CD8-positive, alpha-beta memory T cell (primary cell): ENCODE measurements around the gene MRPS27. TPM values are rescaled to one million over a fixed set of nuclear protein-coding genes. Genes with fewer than 3 reads are reported as not detected.

Source experiments
- CTCF ChIA-PET: fragments of 350-600 bp; sonication (Branson Sonifier 250); formaldehyde crosslinking; loops from one replicate; lab custom pipeline; 2021; ENCODE audit warnings: antibody characterized with exemption; lab: Charles Lee
- POLR2A ChIA-PET: fragments of 350-600 bp; sonication (Branson Sonifier 250); formaldehyde crosslinking; loops from one replicate; lab custom pipeline; 2021; ENCODE audit warnings: antibody characterized with exemption; lab: Charles Lee
- DNase-seq, 5 donors: peaks; one replicate each; pipeline versions ENCODE4 v3.0.0 to v3.0.0-alpha.2; 2020 to 2022; ENCODE audit warnings: mixed read lengths in 1 of 5
- H3K27ac ChIP-seq: one replicate; pipeline ENCODE4 v1.7.0; 2013; ENCODE audit warnings: low read depth, mild to moderate bottlenecking, low read length, moderate library complexity
- H3K27me3 ChIP-seq: 2 replicates; pipeline ENCODE4 v1.7.0; 2013; ENCODE audit warnings: low read length, mild to moderate bottlenecking; ENCODE audit not compliant: insufficient read depth, poor library complexity, severe bottlenecking
- H3K36me3 ChIP-seq: 2 replicates; pipeline ENCODE4 v1.7.0; 2013; ENCODE audit warnings: mild to moderate bottlenecking, low read length, moderate library complexity; ENCODE audit not compliant: insufficient read depth
- H3K4me1 ChIP-seq: 2 replicates; pipeline ENCODE4 v1.7.0; 2013; ENCODE audit warnings: mild to moderate bottlenecking, low read length, moderate library complexity; ENCODE audit not compliant: insufficient read depth
- H3K4me3 ChIP-seq: 2 replicates; pipeline ENCODE4 v1.7.0; 2013; ENCODE audit warnings: mild to moderate bottlenecking, low read length
- H3K9me3 ChIP-seq: 2 replicates; pipeline ENCODE4 v1.7.0; 2013; ENCODE audit warnings: mild to moderate bottlenecking, low read length
- H3K27ac Mint-ChIP-seq, 8 donors: one replicate each; pipeline ENCODE4 v1.8.0; 2020 to 2021; ENCODE audit warnings: mixed read lengths in 8 of 8, mild to moderate bottlenecking in 6 of 8, inconsistent platforms in 3 of 8, moderate library complexity in 3 of 8
- H3K27me3 Mint-ChIP-seq, 2 donors: one replicate each; pipeline ENCODE4 v1.8.0; 2020 to 2021; ENCODE audit warnings: mixed read lengths in 2 of 2, mild to moderate bottlenecking in 1 of 2, moderate library complexity in 1 of 2
- H3K36me3 Mint-ChIP-seq, 3 donors: one replicate each; pipeline ENCODE4 v1.8.0; 2020 to 2021; ENCODE audit warnings: mixed read lengths in 3 of 3, inconsistent platforms in 1 of 3, mild to moderate bottlenecking in 1 of 3
- H3K4me1 Mint-ChIP-seq, 3 donors: one replicate each; pipeline ENCODE4 v1.8.0; 2020 to 2021; ENCODE audit warnings: mixed read lengths in 3 of 3, inconsistent platforms in 1 of 3, mild to moderate bottlenecking in 1 of 3
- H3K4me3 Mint-ChIP-seq, 7 donors: one replicate each; pipeline ENCODE4 v1.8.0; 2020 to 2021; ENCODE audit warnings: mixed read lengths in 7 of 7, mild to moderate bottlenecking in 6 of 7, moderate library complexity in 4 of 7, inconsistent platforms in 2 of 7
- H3K9me3 Mint-ChIP-seq, 5 donors: one replicate each; pipeline ENCODE4 v1.8.0; 2020 to 2022; ENCODE audit warnings: mixed read lengths in 5 of 5, mild to moderate bottlenecking in 3 of 5, moderate library complexity in 2 of 5, inconsistent platforms in 1 of 5
- polyA plus RNA-seq: library from polyadenylated mRNA; unstranded; fragments of 300-500 nt; fragmentation: Illumina TruSeq; gene quantifications from one replicate; pipeline ENCODE4 v1.2.3, GENCODE V29; 2021
- total RNA-seq, 2 experiments: library from RNA; stranded (reverse); gene quantifications; one replicate each; pipeline ENCODE4 v1.2.3, GENCODE V29; 2021

The MRPS27 gene
- total and polyA plus RNA-seq, 3 experiments from 2014 or later: 35.9 to 91.9 (median 86.9) TPM

DNA sequence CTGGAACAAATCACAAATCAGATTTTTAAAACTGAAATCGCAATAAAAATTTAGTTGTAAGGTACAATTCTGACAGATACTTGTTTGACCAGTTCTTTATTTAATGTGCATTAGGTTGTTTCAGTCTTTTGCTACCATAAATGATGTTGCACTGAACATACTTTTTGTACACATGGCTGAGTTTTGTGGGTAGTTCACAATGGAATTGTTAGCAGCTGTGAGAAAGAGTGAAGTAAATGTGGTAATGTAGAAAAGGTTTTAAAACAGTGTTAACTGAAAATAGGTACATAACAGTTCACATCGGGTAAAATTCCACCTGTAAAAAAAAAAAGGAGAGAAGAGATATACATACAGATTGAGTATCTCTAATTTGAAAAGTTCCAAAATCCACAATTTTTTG lies 25.6 kb downstream of the MRPS27 start:
- ChIA-PET CTCF (no interaction called here), POLR2A (no interaction called here)
- no peaks in the 10 kb centered on the region for H3K4me1 ChIP-seq
- H3K4me3 ChIP-seq: no peak overlapping the region
- no peak overlapping the region for H3K27ac Mint-ChIP-seq
- no peak overlapping the region for H3K4me3 Mint-ChIP-seq
- H3K27me3 ChIP-seq: no peaks in the 10 kb centered on the region
- peaks cover 6 to 12% (median 12%) of the 10 kb centered on the region in 3 donors for H3K4me1 Mint-ChIP-seq
- H3K27ac ChIP-seq: no peak overlapping the region
- no peaks in the 10 kb centered on the region for H3K9me3 ChIP-seq
- no peaks in the 10 kb centered on the region for H3K9me3 Mint-ChIP-seq
- peaks cover 4% of the 10 kb centered on the region for H3K36me3 ChIP-seq
- H3K36me3 Mint-ChIP-seq: peaks cover 8 to 61% (median 11%) of the 10 kb centered on the region in 3 donors
- no peaks in the 10 kb centered on the region for H3K27me3 Mint-ChIP-seq
- no peak for DNase-seq

DNA sequence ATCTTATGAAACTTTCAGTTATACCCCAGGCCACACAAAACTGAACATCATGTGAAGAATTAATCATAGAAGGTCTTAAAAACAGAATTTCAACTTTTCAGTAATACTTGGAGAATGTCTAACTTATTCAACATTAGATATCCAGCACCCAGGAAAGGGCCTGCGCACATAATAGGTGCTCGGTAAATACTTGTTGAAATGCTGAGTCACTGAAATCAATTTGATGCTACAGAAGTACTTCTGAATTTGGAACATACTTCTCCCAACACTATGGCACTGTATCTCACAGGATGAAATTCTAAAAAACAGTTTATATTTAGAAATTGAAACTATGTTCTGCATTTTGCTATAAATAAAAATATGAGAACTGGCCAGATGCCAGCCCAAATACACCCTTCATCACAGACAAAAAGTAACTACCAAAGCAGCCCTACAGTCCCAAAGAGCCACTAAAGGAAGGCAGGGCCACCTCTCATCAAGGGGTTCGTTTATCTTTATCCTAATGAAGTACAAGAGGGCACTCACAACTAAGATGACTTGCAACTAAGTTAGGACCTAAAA lies 26.5 kb downstream of the MRPS27 start:
- POLR2A ChIA-PET: no interaction called here
- H3K27ac ChIP-seq: no peak overlapping the region
- Mint-ChIP-seq H3K27ac (peak overlapping the region in 1 of 8 donors; percentile 25), H3K27me3 (no peaks in the 10 kb centered on the region), H3K36me3 (peaks cover 9 to 66% (median 11%) of the 10 kb centered on the region in 3 donors), H3K4me3 (no peak overlapping the region), H3K9me3 (no peaks in the 10 kb centered on the region), H3K4me1 (peaks cover 5 to 7% (median 6%) of the 10 kb centered on the region in 3 donors)
- no peak overlapping the region for H3K4me3 ChIP-seq
- DNase-seq: no peak
- CTCF ChIA-PET: no interaction called here
- H3K9me3 ChIP-seq: no peaks in the 10 kb centered on the region
- H3K27me3 ChIP-seq: no peaks in the 10 kb centered on the region
- no peaks in the 10 kb centered on the region for H3K4me1 ChIP-seq
- H3K36me3 ChIP-seq: peaks cover 4% of the 10 kb centered on the region

DNA sequence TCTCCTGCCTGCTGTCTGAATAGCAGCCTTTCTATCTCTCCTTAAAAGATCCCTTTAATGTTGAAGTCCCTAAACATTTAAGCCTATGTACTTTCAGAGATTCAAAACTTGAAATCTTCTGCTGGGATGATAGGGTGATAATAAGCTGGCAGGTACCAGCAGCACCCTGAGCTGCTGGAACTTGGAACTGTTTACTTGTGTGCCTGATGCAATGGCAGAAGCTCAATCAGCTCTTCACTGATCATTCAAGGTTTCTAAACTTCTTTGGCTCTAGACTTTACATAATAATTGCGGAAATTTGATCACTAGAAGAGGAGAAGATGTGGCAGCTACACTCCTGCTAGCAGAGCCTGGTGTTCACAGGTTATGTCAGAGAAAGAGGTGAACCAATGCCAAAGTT lies 27.6 kb downstream of the MRPS27 start:
- POLR2A ChIA-PET: no interaction called here
- peaks cover 4% of the 10 kb centered on the region for H3K36me3 ChIP-seq

DNA sequence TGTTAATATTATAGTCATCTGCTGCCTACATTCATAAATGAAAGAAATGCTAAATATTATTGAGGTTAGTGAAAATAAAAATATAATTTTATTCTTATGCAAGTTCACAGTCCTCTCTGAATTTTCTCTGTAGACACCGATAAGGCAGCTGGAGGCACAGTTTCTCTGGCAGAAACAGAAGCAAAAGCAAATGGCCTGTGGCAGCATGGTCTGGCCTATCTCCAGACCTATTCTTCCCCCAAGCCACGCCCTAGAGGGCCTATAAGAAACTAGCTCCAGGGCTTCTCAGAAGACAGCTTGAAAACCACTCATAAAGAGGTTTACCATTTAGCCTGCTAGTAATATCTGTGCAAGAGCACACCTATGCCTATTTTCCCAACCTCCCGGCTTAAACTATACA lies 28.4 kb downstream of the MRPS27 start:
- Histone ChIP-seq H3K27me3 (no peaks in the 10 kb centered on the region), H3K9me3 (no peaks in the 10 kb centered on the region), H3K4me1 (no peaks in the 10 kb centered on the region), H3K27ac (no peak overlapping the region), H3K36me3 (peaks cover 4% of the 10 kb centered on the region), H3K4me3 (no peak overlapping the region)
- ChIA-PET POLR2A (no interaction called here), CTCF (interaction anchor here (4.2 kb wide), 1 partner anchor 16 kb away, joined by 16 read pairs; no protein-coding TSS in a partner anchor)
- Mint-ChIP-seq H3K27me3 (no peaks in the 10 kb centered on the region), H3K4me1 (peaks cover 0 to 4% (median 0%) of the 10 kb centered on the region in 3 donors), H3K9me3 (no peaks in the 10 kb centered on the region), H3K36me3 (peaks cover 11 to 70% (median 15%) of the 10 kb centered on the region in 3 donors), H3K27ac (no peak overlapping the region), H3K4me3 (no peak overlapping the region)
- DNase-seq: no peak

More for the DNA sequence above, 27.6 kb downstream of the MRPS27 start:
- H3K4me3 ChIP-seq: no peak overlapping the region
- no peak overlapping the region for H3K4me3 Mint-ChIP-seq
- H3K36me3 Mint-ChIP-seq: peaks cover 11 to 70% (median 15%) of the 10 kb centered on the region in 3 donors
- H3K4me1 Mint-ChIP-seq: peaks cover 0 to 4% (median 0%) of the 10 kb centered on the region in 3 donors
- H3K9me3 ChIP-seq: no peaks in the 10 kb centered on the region
- no peaks in the 10 kb centered on the region for H3K4me1 ChIP-seq
- CTCF ChIA-PET: interaction anchor here (4.2 kb wide), 1 partner anchor 16 kb away, joined by 16 read pairs; no protein-coding TSS in a partner anchor
- H3K27me3 Mint-ChIP-seq: no peaks in the 10 kb centered on the region
- H3K27me3 ChIP-seq: no peaks in the 10 kb centered on the region
- H3K9me3 Mint-ChIP-seq: no peaks in the 10 kb centered on the region
- H3K27ac ChIP-seq: no peak overlapping the region
- H3K27ac Mint-ChIP-seq: no peak overlapping the region
- DNase-seq: no peak

DNA sequence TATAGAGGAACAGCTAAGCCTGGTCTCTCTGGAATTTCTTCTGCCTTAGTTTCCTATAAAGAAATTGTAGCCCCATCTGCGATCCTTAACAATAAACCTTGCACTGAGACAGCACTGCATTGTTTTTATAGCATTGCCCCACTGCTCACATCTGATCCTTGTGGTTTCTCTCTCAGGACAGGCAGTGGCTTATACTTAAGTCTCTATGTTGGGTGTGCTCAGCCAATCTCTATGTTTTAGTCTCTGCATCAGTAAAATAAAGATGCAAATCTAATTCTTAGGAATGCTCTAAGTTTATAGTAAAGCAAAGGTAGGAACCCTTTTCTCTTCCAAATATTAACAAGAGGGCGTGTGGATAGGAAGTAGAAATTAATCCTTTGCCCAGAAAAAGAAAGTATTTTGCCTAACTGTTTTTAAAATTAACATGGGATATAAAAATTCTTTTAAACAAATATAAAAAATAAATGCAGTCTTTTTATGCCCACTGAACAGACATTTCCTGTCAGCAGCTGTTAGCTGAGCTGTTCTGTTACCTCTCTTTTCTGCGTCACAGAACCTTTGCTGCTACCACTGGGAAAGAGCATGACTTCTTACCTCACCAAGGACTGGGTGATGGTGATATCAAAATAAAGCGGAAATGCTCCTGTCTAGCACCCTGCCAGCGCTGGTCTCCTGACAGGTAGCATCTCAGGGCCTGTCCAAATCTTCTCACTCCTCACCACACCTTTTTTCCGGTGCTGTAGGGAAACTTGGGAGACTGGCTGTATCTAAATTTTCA lies 29.5 kb downstream of the MRPS27 start:
- Mint-ChIP-seq H3K36me3 (peaks cover 11 to 66% (median 18%) of the 10 kb centered on the region in 3 donors), H3K9me3 (no peaks in the 10 kb centered on the region), H3K4me3 (no peak overlapping the region), H3K27ac (no peak overlapping the region), H3K4me1 (peaks cover 0 to 4% (median 0%) of the 10 kb centered on the region in 3 donors), H3K27me3 (no peaks in the 10 kb centered on the region)
- CTCF ChIA-PET: interaction anchor here (4.2 kb wide), 1 partner anchor 18 kb away, joined by 16 read pairs; no protein-coding TSS in a partner anchor
- no peak overlapping the region for H3K4me3 ChIP-seq
- H3K27me3 ChIP-seq: no peaks in the 10 kb centered on the region
- no peaks in the 10 kb centered on the region for H3K9me3 ChIP-seq
- no peaks in the 10 kb centered on the region for H3K4me1 ChIP-seq
- POLR2A ChIA-PET: no interaction called here
- H3K36me3 ChIP-seq: peaks cover 4% of the 10 kb centered on the region
- no peak for DNase-seq
- no peak overlapping the region for H3K27ac ChIP-seq

DNA sequence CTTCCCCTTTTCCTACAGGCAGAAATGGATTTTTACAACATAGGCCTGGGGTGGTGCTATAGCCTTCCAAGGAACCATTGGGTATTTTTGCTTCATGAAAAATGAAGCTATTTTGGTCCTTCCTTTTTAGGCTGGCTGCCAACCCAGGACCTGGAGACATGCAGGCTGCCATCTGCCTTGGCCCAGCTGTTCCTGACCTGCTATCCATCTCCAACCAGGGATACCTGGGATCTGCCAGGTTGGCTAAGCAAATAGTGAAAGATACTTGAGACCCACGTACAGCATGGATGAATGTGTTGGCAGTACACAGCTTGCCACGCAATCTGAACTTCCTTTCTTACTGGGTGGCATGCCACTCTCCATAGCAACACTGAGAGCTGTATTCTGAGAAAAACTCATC lies 31.1 kb downstream of the MRPS27 start:
- Histone ChIP-seq H3K4me3 (no peak overlapping the region), H3K36me3 (peaks cover 4% of the 10 kb centered on the region), H3K4me1 (no peaks in the 10 kb centered on the region), H3K9me3 (no peaks in the 10 kb centered on the region), H3K27ac (no peak overlapping the region), H3K27me3 (no peaks in the 10 kb centered on the region)
- CTCF ChIA-PET: interaction anchor here (4.2 kb wide), 1 partner anchor 19 kb away, joined by 16 read pairs; no protein-coding TSS in a partner anchor
- POLR2A ChIA-PET: no interaction called here
- peak overlapping the region in 1 of 8 donors; percentile 10 for H3K27ac Mint-ChIP-seq
- peaks cover 11 to 51% (median 15%) of the 10 kb centered on the region in 3 donors for H3K36me3 Mint-ChIP-seq
- no peaks in the 10 kb centered on the region for H3K9me3 Mint-ChIP-seq
- DNase-seq: no peak
- H3K4me1 Mint-ChIP-seq: peaks cover 0 to 4% (median 0%) of the 10 kb centered on the region in 3 donors
- no peak overlapping the region for H3K4me3 Mint-ChIP-seq
- H3K27me3 Mint-ChIP-seq: no peaks in the 10 kb centered on the region

DNA sequence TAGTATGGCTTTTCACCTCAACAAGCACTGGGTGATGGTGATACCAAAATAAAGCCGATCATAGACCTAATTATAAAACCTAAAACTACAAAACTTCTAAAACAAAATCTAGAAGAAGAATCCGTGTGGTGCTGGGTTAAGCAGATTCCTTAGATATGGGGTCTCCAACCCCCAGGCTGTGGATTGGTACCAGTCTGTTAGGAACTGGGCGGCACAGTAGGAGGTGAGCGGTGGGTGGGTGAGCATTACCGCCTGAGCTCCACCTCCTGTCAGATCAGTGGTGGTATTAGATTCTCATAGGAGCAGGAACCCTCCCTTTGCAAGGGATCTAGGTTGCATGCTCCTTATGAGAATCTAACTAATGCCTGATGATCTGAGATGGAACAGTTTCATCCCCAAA lies 33.2 kb downstream of the MRPS27 start:
- Histone ChIP-seq H3K27ac (no peak overlapping the region), H3K4me3 (no peak overlapping the region), H3K9me3 (no peaks in the 10 kb centered on the region), H3K4me1 (no peaks in the 10 kb centered on the region), H3K27me3 (no peaks in the 10 kb centered on the region), H3K36me3 (no peaks in the 10 kb centered on the region)
- ChIA-PET POLR2A (no interaction called here), CTCF (interaction anchor here (1.0 kb wide), 1 partner anchor 22 kb away, joined by 3 read pairs; no protein-coding TSS in a partner anchor)
- H3K27me3 Mint-ChIP-seq: no peaks in the 10 kb centered on the region
- H3K4me1 Mint-ChIP-seq: peaks cover 0 to 2% (median 0%) of the 10 kb centered on the region in 3 donors
- no peaks in the 10 kb centered on the region for H3K9me3 Mint-ChIP-seq
- peaks cover 5 to 50% (median 24%) of the 10 kb centered on the region in 3 donors for H3K36me3 Mint-ChIP-seq
- no peak for DNase-seq
- no peak overlapping the region for H3K4me3 Mint-ChIP-seq
- peak overlapping the region in 1 of 8 donors; percentile 12 for H3K27ac Mint-ChIP-seq

DNA sequence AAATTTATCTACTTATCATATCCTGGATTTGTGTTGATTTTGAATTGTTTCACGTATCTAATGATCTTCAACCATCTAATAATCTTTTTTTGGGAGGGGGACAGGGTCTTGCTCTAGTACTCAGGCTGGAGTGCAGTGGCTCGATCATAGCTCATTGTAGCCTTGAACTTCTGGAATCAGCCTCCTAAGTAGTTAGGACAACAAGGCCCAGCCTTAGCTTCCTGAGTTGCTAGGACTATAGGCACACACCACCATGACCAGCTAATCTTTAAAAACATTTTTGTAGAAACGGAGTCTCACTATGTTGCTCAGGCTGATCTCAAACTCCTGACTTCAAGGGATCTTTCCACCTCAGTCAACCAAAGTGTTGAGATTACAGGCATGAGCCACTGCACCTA lies 34.6 kb downstream of the MRPS27 start:
- no peaks in the 10 kb centered on the region for H3K4me1 ChIP-seq
- H3K27me3 Mint-ChIP-seq: no peaks in the 10 kb centered on the region
- no peak overlapping the region for H3K4me3 ChIP-seq
- H3K9me3 ChIP-seq: no peaks in the 10 kb centered on the region
- no peak overlapping the region for H3K27ac ChIP-seq
- CTCF ChIA-PET: interaction anchor here (0.9 kb wide), 1 partner anchor 23 kb away, joined by 3 read pairs; no protein-coding TSS in a partner anchor
- no peaks in the 10 kb centered on the region for H3K9me3 Mint-ChIP-seq
- H3K27me3 ChIP-seq: no peaks in the 10 kb centered on the region
- DNase-seq: no peak
- H3K27ac Mint-ChIP-seq: no peak overlapping the region
- no peaks in the 10 kb centered on the region for H3K36me3 ChIP-seq
- peaks cover 0 to 2% (median 0%) of the 10 kb centered on the region in 3 donors for H3K4me1 Mint-ChIP-seq
- H3K4me3 Mint-ChIP-seq: no peak overlapping the region
- peaks cover 5 to 48% (median 24%) of the 10 kb centered on the region in 3 donors for H3K36me3 Mint-ChIP-seq
- POLR2A ChIA-PET: no interaction called here
